ENCODE measurements around the gene PDCL2. TPM values are rescaled to one million over a fixed set of nuclear protein-coding genes. Genes with fewer than 3 reads are reported as not detected.

PDCL2 gene
- total and polyA plus RNA-seq, 9 of the 15 experiments (the other 6 are each of a cell fraction or from before 2014, with no cell fraction given), result 0.62 to 2.5 (median 1.2) TPM

DNA sequence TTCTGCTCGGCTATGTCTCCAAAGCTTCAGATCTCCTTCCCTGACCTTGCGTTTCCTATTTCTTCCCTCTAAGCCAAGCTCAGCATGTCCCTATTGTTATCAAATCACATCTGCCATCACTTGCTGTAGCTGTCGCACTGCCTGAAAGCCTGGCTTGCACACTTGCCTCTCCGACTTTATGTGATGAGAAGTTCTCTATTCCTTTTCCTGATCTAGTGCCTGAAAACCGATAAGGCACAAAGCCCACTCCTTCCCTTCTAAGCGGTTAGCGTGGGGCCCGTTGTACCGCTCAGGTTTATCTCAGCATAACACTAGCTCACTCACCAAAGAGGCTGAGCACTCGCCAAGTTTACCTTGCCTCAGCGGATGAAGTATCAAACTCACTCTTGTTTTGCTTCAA, 43.2 kb upstream of the PDCL2 start (continued):
- TF ChIP-seq BRF2 (IDR thresholded peaks at IDR 0.05; ENCODE audit: borderline replicate concordance, insufficient read depth, insufficient read length) (no peak), TAF9B (IDR thresholded peaks at IDR 0.05; ENCODE audit: partially characterized antibody) (no peak), POLR2AphosphoS2 (IDR thresholded peaks at IDR 0.05; ENCODE audit: low read length) (no peak), ZNF347 (CRISPR knock-in tag; IDR thresholded peaks at IDR 0.05; ENCODE audit: low read depth) (no peak), PPARD (CRISPR knock-in tag; IDR thresholded peaks at IDR 0.05) (no peak), CBX8 (IDR thresholded peaks at IDR 0.05; ENCODE audit: borderline replicate concordance, extremely low read depth, low read depth, low read length, poor library complexity, severe bottlenecking) (no peak), E2F5 (CRISPR knock-in tag; IDR thresholded peaks at IDR 0.05) (no peak), HLTF (IDR thresholded peaks at IDR 0.05) (no peak), ZNF253 (CRISPR knock-in tag; conservative IDR thresholded peaks at IDR 0.05) (no peak), RCOR1 (IDR thresholded peaks at IDR 0.05; ENCODE audit: borderline replicate concordance in 1 of 2, low read depth in 2 of 2, low read length in 2 of 2) (peak in 1 of 2 experiments; percentile 44; a peak in 1 of 4 replicates), MTA2 (IDR thresholded peaks at IDR 0.05; ENCODE audit: low read depth) (no peak), ZBTB8A (IDR thresholded peaks at IDR 0.05; ENCODE audit: partially characterized antibody) (no peak), PHF8 (IDR thresholded peaks at IDR 0.05; ENCODE audit: borderline replicate concordance, low read length) (no peak), TAL1 (IDR thresholded peaks at IDR 0.05) (0 out of 2 replicates have a peak, but pooled peaks have one; percentile 4), ARHGAP35 (IDR thresholded peaks at IDR 0.05; ENCODE audit: partially characterized antibody) (no peak)
- TF ChIP-seq, protein P1, sequence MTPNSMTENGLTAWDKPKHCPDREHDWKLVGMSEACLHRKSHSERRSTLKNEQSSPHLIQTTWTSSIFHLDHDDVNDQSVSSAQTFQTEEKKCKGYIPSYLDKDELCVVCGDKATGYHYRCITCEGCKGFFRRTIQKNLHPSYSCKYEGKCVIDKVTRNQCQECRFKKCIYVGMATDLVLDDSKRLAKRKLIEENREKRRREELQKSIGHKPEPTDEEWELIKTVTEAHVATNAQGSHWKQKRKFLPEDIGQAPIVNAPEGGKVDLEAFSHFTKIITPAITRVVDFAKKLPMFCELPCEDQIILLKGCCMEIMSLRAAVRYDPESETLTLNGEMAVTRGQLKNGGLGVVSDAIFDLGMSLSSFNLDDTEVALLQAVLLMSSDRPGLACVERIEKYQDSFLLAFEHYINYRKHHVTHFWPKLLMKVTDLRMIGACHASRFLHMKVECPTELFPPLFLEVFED (CRISPR knock-in tag; conservative IDR thresholded peaks at IDR 0.05), result no peak
- TF ChIP-seq, protein P2, sequence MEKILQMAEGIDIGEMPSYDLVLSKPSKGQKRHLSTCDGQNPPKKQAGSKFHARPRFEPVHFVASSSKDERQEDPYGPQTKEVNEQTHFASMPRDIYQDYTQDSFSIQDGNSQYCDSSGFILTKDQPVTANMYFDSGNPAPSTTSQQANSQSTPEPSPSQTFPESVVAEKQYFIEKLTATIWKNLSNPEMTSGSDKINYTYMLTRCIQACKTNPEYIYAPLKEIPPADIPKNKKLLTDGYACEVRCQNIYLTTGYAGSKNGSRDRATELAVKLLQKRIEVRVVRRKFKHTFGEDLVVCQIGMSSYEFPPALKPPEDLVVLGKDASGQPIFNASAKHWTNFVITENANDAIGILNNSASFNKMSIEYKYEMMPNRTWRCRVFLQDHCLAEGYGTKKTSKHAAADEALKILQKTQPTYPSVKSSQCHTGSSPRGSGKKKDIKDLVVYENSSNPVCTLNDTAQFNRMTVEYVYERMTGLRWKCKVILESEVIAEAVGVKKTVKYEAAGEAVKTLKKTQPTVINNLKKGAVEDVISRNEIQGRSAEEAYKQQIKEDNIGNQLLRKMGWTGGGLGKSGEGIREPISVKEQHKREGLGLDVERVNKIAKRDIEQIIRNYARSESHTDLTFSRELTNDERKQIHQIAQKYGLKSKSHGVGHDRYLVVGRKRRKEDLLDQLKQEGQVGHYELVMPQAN (IDR thresholded peaks at IDR 0.05; ENCODE audit: borderline replicate concordance), result 0 out of 2 replicates have a peak, but pooled peaks have one; percentile 23
- TF ChIP-seq, protein P3, sequence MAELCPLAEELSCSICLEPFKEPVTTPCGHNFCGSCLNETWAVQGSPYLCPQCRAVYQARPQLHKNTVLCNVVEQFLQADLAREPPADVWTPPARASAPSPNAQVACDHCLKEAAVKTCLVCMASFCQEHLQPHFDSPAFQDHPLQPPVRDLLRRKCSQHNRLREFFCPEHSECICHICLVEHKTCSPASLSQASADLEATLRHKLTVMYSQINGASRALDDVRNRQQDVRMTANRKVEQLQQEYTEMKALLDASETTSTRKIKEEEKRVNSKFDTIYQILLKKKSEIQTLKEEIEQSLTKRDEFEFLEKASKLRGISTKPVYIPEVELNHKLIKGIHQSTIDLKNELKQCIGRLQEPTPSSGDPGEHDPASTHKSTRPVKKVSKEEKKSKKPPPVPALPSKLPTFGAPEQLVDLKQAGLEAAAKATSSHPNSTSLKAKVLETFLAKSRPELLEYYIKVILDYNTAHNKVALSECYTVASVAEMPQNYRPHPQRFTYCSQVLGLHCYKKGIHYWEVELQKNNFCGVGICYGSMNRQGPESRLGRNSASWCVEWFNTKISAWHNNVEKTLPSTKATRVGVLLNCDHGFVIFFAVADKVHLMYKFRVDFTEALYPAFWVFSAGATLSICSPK (IDR thresholded peaks at IDR 0.05; ENCODE audit: borderline replicate concordance), result peak; percentile 5; the same call in 1 of the 2 replicates
- TF ChIP-seq, protein P4, sequence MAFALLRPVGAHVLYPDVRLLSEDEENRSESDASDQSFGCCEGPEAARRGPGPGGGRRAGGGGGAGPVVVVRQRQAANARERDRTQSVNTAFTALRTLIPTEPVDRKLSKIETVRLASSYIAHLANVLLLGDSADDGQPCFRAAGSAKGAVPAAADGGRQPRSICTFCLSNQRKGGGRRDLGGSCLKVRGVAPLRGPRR (CRISPR knock-in tag; IDR thresholded peaks at IDR 0.05), result no peak

All from K562 (cell line).